ENCODE data around the gene FANCD2. TPM values are rescaled to one million over a fixed set of nuclear protein-coding genes. Genes with fewer than 3 reads are reported as not detected.

Gene FANCD2
- total and polyA plus RNA-seq, 2 experiments from 2014 or later: 61.5 to 71.6 TPM

DNA sequence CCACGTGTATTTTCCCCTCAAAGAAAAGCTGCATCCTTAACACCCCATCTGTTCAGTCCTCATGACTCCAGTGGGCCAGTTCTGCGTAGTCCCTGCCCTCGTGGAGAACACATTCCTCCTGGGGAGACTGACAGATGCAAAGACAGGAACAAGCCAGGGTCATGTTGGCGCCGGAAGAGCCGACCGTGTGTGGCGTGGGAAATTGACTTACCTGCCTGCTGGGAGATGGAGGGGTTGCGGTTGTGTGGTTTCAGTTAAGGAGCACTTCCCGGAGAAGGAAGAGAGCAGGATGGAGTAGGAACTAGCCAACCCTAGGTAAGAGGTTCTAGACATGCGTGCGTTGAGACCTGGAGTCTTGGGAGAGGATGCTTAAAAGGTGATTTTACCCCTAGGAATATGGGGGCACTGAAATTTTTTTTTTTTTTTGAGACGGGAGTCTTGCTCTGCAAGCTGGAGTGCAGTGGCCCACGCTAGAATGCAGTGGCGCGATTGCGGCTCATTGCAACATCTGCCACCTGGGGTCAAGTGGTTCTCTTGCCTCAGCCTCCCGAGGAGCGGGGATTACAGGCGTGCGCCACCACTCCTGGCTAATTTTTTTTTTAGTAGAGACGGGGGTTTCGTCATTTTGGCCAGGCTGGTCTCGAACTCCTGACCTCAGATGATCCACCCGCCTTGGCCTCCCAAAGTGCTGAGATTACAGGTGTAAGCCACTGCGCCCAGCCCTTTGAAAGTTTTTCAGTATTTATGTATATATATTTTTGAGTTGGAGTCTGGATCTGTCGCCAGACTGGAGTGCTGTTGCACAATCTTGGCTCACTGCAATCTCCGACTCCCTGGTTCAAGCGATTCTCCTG is 116.7 kb downstream of the FANCD2 start:
- Histone ChIP-seq H3K27me3 (ENCODE audit: insufficient read depth) (no peaks in the 10 kb centered on the region), H3K79me2 (replicated peaks; ENCODE audit: insufficient read depth) (peaks cover 59% of the 10 kb centered on the region), H3K9me2 (ENCODE audit: insufficient read depth) (no peaks in the 10 kb centered on the region), H3F3A (replicated peaks; ENCODE audit: low read depth) (no peaks in the 10 kb centered on the region), H3K27ac (ENCODE audit: low read depth) (no peak overlapping the region), H3K4me3 (peak overlapping the region; percentile 73), H3K4me2 (peak overlapping the region; percentile 84), H3K4me1 (ENCODE audit: insufficient read depth) (peaks cover 8% of the 10 kb centered on the region; the same call in 1 of the 2 replicates), H4K20me1 (replicated peaks; ENCODE audit: insufficient read depth) (peaks cover 24% of the 10 kb centered on the region), H2AFZ (no peak overlapping the region), H3K36me3 (ENCODE audit: insufficient read depth) (peaks cover 5% of the 10 kb centered on the region; the same call in 1 of the 2 replicates)
- TF ChIP-seq, protein P1, sequence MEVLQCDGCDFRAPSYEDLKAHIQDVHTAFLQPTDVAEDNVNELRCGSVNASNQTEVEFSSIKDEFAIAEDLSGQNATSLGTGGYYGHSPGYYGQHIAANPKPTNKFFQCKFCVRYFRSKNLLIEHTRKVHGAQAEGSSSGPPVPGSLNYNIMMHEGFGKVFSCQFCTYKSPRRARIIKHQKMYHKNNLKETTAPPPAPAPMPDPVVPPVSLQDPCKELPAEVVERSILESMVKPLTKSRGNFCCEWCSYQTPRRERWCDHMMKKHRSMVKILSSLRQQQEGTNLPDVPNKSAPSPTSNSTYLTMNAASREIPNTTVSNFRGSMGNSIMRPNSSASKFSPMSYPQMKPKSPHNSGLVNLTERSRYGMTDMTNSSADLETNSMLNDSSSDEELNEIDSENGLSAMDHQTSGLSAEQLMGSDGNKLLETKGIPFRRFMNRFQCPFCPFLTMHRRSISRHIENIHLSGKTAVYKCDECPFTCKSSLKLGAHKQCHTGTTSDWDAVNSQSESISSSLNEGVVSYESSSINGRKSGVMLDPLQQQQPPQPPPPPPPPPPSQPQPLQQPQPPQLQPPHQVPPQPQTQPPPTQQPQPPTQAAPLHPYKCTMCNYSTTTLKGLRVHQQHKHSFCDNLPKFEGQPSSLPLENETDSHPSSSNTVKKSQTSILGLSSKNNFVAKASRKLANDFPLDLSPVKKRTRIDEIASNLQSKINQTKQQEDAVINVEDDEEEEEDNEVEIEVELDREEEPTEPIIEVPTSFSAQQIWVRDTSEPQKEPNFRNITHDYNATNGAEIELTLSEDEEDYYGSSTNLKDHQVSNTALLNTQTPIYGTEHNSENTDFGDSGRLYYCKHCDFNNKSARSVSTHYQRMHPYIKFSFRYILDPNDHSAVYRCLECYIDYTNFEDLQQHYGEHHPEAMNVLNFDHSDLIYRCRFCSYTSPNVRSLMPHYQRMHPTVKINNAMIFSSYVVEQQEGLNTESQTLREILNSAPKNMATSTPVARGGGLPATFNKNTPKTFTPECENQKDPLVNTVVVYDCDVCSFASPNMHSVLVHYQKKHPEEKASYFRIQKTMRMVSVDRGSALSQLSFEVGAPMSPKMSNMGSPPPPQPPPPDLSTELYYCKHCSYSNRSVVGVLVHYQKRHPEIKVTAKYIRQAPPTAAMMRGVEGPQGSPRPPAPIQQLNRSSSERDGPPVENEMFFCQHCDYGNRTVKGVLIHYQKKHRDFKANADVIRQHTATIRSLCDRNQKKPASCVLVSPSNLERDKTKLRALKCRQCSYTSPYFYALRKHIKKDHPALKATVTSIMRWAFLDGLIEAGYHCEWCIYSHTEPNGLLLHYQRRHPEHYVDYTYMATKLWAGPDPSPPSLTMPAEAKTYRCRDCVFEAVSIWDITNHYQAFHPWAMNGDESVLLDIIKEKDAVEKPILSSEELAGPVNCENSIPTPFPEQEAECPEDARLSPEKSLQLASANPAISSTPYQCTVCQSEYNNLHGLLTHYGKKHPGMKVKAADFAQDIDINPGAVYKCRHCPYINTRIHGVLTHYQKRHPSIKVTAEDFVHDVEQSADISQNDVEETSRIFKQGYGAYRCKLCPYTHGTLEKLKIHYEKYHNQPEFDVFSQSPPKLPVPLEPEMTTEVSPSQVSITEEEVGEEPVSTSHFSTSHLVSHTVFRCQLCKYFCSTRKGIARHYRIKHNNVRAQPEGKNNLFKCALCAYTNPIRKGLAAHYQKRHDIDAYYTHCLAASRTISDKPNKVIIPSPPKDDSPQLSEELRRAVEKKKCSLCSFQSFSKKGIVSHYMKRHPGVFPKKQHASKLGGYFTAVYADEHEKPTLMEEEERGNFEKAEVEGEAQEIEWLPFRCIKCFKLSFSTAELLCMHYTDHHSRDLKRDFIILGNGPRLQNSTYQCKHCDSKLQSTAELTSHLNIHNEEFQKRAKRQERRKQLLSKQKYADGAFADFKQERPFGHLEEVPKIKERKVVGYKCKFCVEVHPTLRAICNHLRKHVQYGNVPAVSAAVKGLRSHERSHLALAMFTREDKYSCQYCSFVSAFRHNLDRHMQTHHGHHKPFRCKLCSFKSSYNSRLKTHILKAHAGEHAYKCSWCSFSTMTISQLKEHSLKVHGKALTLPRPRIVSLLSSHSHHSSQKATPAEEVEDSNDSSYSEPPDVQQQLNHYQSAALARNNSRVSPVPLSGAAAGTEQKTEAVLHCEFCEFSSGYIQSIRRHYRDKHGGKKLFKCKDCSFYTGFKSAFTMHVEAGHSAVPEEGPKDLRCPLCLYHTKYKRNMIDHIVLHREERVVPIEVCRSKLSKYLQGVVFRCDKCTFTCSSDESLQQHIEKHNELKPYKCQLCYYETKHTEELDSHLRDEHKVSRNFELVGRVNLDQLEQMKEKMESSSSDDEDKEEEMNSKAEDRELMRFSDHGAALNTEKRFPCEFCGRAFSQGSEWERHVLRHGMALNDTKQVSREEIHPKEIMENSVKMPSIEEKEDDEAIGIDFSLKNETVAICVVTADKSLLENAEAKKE (CRISPR knock-in tag; IDR thresholded peaks at IDR 0.05): no peak
- TF ChIP-seq STAT1 (IDR thresholded peaks at IDR 0.05; ENCODE audit: unreplicated experiment) (no peak), JUNB (IDR thresholded peaks at IDR 0.05; ENCODE audit: unreplicated experiment) (no peak), NANOG (IDR thresholded peaks at IDR 0.05; ENCODE audit: borderline replicate concordance) (no peak), CREB1 (CRISPR knock-in tag; IDR thresholded peaks at IDR 0.05; ENCODE audit: low read depth) (no peak), EZH2phosphoT487 (IDR thresholded peaks at IDR 0.05; ENCODE audit: unreplicated experiment) (no peak), ZNF331 (CRISPR knock-in tag; IDR thresholded peaks at IDR 0.05; ENCODE audit: low read depth) (no peak), ZNF114 (CRISPR knock-in tag; IDR thresholded peaks at IDR 0.05) (no peak), EZH2 (IDR thresholded peaks at IDR 0.05; ENCODE audit: low read depth, unreplicated experiment) (no peak), POLR2AphosphoS5 (IDR thresholded peaks at IDR 0.05; ENCODE audit: low read depth) (no peak)
- TF ChIP-seq, protein P2, sequence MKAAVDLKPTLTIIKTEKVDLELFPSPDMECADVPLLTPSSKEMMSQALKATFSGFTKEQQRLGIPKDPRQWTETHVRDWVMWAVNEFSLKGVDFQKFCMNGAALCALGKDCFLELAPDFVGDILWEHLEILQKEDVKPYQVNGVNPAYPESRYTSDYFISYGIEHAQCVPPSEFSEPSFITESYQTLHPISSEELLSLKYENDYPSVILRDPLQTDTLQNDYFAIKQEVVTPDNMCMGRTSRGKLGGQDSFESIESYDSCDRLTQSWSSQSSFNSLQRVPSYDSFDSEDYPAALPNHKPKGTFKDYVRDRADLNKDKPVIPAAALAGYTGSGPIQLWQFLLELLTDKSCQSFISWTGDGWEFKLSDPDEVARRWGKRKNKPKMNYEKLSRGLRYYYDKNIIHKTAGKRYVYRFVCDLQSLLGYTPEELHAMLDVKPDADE (IDR thresholded peaks at IDR 0.05): no peak
- TF ChIP-seq, protein P3, sequence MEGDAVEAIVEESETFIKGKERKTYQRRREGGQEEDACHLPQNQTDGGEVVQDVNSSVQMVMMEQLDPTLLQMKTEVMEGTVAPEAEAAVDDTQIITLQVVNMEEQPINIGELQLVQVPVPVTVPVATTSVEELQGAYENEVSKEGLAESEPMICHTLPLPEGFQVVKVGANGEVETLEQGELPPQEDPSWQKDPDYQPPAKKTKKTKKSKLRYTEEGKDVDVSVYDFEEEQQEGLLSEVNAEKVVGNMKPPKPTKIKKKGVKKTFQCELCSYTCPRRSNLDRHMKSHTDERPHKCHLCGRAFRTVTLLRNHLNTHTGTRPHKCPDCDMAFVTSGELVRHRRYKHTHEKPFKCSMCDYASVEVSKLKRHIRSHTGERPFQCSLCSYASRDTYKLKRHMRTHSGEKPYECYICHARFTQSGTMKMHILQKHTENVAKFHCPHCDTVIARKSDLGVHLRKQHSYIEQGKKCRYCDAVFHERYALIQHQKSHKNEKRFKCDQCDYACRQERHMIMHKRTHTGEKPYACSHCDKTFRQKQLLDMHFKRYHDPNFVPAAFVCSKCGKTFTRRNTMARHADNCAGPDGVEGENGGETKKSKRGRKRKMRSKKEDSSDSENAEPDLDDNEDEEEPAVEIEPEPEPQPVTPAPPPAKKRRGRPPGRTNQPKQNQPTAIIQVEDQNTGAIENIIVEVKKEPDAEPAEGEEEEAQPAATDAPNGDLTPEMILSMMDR (conservative IDR thresholded peaks at IDR 0.05; ENCODE audit: low read depth in 2 of 2): no peak
- TF ChIP-seq, protein P4, sequence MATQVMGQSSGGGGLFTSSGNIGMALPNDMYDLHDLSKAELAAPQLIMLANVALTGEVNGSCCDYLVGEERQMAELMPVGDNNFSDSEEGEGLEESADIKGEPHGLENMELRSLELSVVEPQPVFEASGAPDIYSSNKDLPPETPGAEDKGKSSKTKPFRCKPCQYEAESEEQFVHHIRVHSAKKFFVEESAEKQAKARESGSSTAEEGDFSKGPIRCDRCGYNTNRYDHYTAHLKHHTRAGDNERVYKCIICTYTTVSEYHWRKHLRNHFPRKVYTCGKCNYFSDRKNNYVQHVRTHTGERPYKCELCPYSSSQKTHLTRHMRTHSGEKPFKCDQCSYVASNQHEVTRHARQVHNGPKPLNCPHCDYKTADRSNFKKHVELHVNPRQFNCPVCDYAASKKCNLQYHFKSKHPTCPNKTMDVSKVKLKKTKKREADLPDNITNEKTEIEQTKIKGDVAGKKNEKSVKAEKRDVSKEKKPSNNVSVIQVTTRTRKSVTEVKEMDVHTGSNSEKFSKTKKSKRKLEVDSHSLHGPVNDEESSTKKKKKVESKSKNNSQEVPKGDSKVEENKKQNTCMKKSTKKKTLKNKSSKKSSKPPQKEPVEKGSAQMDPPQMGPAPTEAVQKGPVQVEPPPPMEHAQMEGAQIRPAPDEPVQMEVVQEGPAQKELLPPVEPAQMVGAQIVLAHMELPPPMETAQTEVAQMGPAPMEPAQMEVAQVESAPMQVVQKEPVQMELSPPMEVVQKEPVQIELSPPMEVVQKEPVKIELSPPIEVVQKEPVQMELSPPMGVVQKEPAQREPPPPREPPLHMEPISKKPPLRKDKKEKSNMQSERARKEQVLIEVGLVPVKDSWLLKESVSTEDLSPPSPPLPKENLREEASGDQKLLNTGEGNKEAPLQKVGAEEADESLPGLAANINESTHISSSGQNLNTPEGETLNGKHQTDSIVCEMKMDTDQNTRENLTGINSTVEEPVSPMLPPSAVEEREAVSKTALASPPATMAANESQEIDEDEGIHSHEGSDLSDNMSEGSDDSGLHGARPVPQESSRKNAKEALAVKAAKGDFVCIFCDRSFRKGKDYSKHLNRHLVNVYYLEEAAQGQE (IDR thresholded peaks at IDR 0.05; ENCODE audit: unreplicated experiment): no peak
- no peak overlapping the region for H3K27ac Mint-ChIP-seq
- peaks cover 14% of the 10 kb centered on the region for H3K27me3 Mint-ChIP-seq (ENCODE audit: insufficient read depth, low read depth, poor library complexity)
- H3K4me3 Mint-ChIP-seq: peak overlapping the region; percentile 84
- peaks cover 26% of the 10 kb centered on the region for H3K36me3 Mint-ChIP-seq (ENCODE audit: low read depth)
- peak; percentile 5; the same call in 2 of the 3 replicates for ATAC-seq
- DNase-seq (ENCODE audit: low spot score): peak; percentile 54
- H3K4me1 Mint-ChIP-seq: peaks cover 11% of the 10 kb centered on the region
- H3K9me3 Mint-ChIP-seq: no peaks in the 10 kb centered on the region
